ENCODE measurements around the gene NINJ2.

DNA sequence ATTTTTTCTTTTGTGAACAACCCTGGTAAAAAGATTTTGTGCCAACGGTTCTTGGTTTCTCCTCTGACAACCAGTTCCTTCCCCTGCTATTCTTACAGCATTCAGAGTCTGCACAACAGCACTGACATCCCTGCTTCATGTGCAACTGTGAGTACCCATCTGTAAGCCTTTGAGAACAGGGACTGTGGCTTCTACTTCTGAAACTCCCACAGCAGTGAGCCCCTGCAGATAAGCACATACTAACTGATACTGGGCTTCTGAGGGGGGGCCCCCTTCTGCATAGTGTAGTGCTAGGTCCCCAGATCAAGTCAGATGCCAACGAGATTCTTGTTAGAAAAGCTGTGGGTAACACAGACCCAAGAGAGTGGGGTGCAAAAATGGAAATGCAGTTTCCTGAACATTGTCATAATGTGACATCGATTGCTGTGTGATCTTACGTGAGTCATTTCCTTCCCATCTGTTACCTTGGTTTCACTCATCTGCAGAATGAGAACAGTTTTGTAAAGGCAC is 11.1 kb upstream of the NINJ2 start:
- no peak for TF ChIP-seq MYC (IDR thresholded peaks at IDR 0.05; ENCODE audit: low read depth, low read length)
- TF ChIP-seq, protein P1, sequence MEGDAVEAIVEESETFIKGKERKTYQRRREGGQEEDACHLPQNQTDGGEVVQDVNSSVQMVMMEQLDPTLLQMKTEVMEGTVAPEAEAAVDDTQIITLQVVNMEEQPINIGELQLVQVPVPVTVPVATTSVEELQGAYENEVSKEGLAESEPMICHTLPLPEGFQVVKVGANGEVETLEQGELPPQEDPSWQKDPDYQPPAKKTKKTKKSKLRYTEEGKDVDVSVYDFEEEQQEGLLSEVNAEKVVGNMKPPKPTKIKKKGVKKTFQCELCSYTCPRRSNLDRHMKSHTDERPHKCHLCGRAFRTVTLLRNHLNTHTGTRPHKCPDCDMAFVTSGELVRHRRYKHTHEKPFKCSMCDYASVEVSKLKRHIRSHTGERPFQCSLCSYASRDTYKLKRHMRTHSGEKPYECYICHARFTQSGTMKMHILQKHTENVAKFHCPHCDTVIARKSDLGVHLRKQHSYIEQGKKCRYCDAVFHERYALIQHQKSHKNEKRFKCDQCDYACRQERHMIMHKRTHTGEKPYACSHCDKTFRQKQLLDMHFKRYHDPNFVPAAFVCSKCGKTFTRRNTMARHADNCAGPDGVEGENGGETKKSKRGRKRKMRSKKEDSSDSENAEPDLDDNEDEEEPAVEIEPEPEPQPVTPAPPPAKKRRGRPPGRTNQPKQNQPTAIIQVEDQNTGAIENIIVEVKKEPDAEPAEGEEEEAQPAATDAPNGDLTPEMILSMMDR (IDR thresholded peaks at IDR 0.05; ENCODE audit: low read depth, low read length) = no peak
- TF ChIP-seq, protein P2, sequence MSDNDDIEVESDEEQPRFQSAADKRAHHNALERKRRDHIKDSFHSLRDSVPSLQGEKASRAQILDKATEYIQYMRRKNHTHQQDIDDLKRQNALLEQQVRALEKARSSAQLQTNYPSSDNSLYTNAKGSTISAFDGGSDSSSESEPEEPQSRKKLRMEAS (IDR thresholded peaks at IDR 0.05; ENCODE audit: low read depth, low read length) = no peak
